HepG2 (cell line): ENCODE results near the gene LTB4R. TPM values are rescaled to one million over a fixed set of nuclear protein-coding genes. Genes with fewer than 3 reads are reported as not detected.

Source experiments
- CERS6 ChIP-seq: sonication (generic); formaldehyde crosslinking; IDR thresholded peaks from 2 replicates; pipeline ENCODE4 v1.5.0; 2020; ENCODE audit warnings: missing genetic modification reagents
- GMEB2 ChIP-seq: IDR thresholded peaks from 2 replicates; pipeline ENCODE4 v1.6.1; 2016; ENCODE audit warnings: missing biosample characterization, missing genetic modification reagents, low read depth
- NCOA5 ChIP-seq: sonication (generic); formaldehyde crosslinking; IDR thresholded peaks from 2 replicates; pipeline ENCODE4 v1.4.0; 2020; ENCODE audit warnings: missing genetic modification reagents
- PBX2 ChIP-seq: IDR thresholded peaks from 2 replicates; pipeline ENCODE4 v1.6.1; 2016; ENCODE audit warnings: control low read depth
- SOX6 ChIP-seq, 2 experiments: fragments of 450-650 bp in 1 of 2; sonication (generic) in 1 of 2; formaldehyde crosslinking in 1 of 2; IDR thresholded peaks; 2 replicates each; pipeline versions ENCODE4 v1.4.0 to v1.6.1; 2017 to 2020; ENCODE audit warnings: antibody characterized with exemption in 1 of 2, mild to moderate bottlenecking in 1 of 2, missing genetic modification reagents in 1 of 2
- ZGPAT ChIP-seq: IDR thresholded peaks from 2 replicates; pipeline ENCODE4 v1.6.1; 2016; ENCODE audit warnings: mild to moderate bottlenecking
- ZNF10 ChIP-seq: sonication (generic); formaldehyde crosslinking; IDR thresholded peaks from 2 replicates; pipeline ENCODE4 v1.4.0; 2020; ENCODE audit warnings: mild to moderate bottlenecking, low read depth, missing genetic modification reagents, borderline replicate concordance
- ZNF354B ChIP-seq: sonication (generic); formaldehyde crosslinking; IDR thresholded peaks from 2 replicates; pipeline ENCODE4 v1.8.0; 2022; ENCODE audit warnings: mild to moderate bottlenecking, missing genetic modification reagents
- ZNF407 ChIP-seq: sonication (generic); formaldehyde crosslinking; IDR thresholded peaks from one replicate; pipeline ENCODE4 v1.5.1; 2020; ENCODE audit warnings: mild to moderate bottlenecking, missing genetic modification reagents; ENCODE audit errors: not compliant biosample characterization
- ZNF484 ChIP-seq: sonication (generic); formaldehyde crosslinking; IDR thresholded peaks from 2 replicates; pipeline ENCODE4 v1.5.1; 2020; ENCODE audit warnings: mild to moderate bottlenecking, low read depth, missing genetic modification reagents, borderline replicate concordance
- ZNF562 ChIP-seq: sonication (generic); formaldehyde crosslinking; IDR thresholded peaks from 2 replicates; pipeline ENCODE4 v1.8.0; 2022; ENCODE audit warnings: missing genetic modification reagents, borderline replicate concordance
- polyA plus RNA-seq, 8 experiments: library from polyadenylated mRNA; depleted of rRNA in 3 of 8; stranded (reverse) in 7 of 8; unstranded in 1 of 8; fragments of >200 nt; fragmentation: Illumina TruSeq in 4 of 8; extraction: Trizol in 4 of 8; gene quantifications; 2 replicates each; pipeline versions ENCODE4 v1.2.1 to v1.2.3, GENCODE V29; 2011 to 2016; ENCODE audit warnings: low read depth in 4 of 8, missing spikeins in 1 of 8, mixed read lengths in 1 of 8; ENCODE audit not compliant: insufficient read depth in 1 of 8
- total RNA-seq, 5 experiments: library from RNA; depleted of rRNA; stranded (reverse); fragments of >200 nt; fragmentation: Illumina TruSeq; extraction: Trizol; gene quantifications; 2 replicates each; pipeline ENCODE4 v1.2.3, GENCODE V29; 2016; ENCODE audit warnings: low read depth in 1 of 5

LTB4R gene
- total and polyA plus RNA-seq, 2 of the 13 experiments (the other 11 are each of a cell fraction or from before 2014, with no cell fraction given), result 3.2 to 8.2 TPM

GRCh38 chr14:24365600-24366412 lies 54.5 kb downstream of the LTB4R start (continued):
- TF ChIP-seq PBX2 (CRISPR knock-in tag) (0 out of 2 replicates have a peak, but pooled peaks have one; percentile 29), CERS6 (CRISPR knock-in tag) (no peak), ZNF407 (no peak), ZNF10 (CRISPR knock-in tag) (no peak), ZGPAT (peak; percentile 96), ZNF562 (CRISPR knock-in tag) (no peak), SOX6 (IDR thresholded peaks at IDR 0.05) (no peak), SOX6 (CRISPR knock-in tag; IDR thresholded peaks at IDR 0.05) (peak; percentile 73), ZNF354B (0 out of 2 replicates have a peak, but pooled peaks have one; percentile 69), GMEB2 (CRISPR knock-in tag) (no peak), ZNF484 (CRISPR knock-in tag) (0 out of 2 replicates have a peak, but pooled peaks have one; percentile 33), NCOA5 (CRISPR knock-in tag) (no peak)
